Left renal pelvis (tissue), 4 donors: Measurements from ENCODE around the gene MAPT. TPM values are rescaled to one million over a fixed set of nuclear protein-coding genes. Genes with fewer than 3 reads are reported as not detected.
"Not testable (repeated sequence)": the region's sequence is repeated elsewhere in the genome, so short reads cannot be mapped to it uniquely, and the experiment has no call there.

ENCODE experiments used
- DNase-seq, 4 donors: peaks; one replicate each; pipeline ENCODE4 v3.0.0-alpha.2; 2013; ENCODE audit warnings: low read depth in 4 of 4, low spot score in 3 of 4
- polyA plus RNA-seq, 4 donors: library from polyadenylated mRNA; unstranded; fragments of 120-200 nt; gene quantifications; one replicate each; pipeline ENCODE4 v1.2.1, GENCODE V29; 2013; ENCODE audit not compliant: insufficient read length in 4 of 4

The MAPT gene
- polyA plus RNA-seq, 4 donors = 7.2 to 11.2 (median 8.2) TPM

DNA sequence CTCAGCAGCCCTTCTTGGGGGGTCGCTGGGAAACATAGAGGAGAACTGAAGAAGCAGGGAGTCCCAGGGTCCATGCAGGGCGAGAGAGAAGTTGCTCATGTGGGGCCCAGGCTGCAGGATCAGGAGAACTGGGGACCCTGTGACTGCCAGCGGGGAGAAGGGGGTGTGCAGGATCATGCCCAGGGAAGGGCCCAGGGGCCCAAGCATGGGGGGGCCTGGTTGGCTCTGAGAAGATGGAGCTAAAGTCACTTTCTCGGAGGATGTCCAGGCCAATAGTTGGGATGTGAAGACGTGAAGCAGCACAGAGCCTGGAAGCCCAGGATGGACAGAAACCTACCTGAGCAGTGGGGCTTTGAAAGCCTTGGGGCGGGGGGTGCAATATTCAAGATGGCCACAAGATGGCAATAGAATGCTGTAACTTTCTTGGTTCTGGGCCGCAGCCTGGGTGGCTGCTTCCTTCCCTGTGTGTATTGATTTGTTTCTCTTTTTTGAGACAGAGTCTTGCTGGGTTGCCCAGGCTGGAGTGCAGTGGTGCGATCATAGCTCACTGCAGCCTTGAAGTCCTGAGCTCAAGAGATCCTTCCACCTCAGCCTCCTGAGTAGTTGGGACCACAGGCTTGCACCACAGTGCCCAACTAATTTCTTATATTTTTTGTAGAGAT, 108.1 kb downstream of the MAPT start:
- peak; percentile 16 to 52 (median 38) for DNase-seq

DNA sequence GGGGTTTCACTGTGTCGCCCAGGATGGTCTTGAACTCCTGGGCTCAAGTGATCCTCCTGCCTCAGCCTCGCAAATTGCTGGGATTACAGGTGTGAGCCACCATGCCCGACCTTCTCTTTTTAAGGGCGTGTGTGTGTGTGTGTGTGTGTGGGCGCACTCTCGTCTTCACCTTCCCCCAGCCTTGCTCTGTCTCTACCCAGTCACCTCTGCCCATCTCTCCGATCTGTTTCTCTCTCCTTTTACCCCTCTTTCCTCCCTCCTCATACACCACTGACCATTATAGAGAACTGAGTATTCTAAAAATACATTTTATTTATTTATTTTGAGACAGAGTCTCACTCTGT, 108.6 kb downstream of the MAPT start:
- no peak for DNase-seq

DNA sequence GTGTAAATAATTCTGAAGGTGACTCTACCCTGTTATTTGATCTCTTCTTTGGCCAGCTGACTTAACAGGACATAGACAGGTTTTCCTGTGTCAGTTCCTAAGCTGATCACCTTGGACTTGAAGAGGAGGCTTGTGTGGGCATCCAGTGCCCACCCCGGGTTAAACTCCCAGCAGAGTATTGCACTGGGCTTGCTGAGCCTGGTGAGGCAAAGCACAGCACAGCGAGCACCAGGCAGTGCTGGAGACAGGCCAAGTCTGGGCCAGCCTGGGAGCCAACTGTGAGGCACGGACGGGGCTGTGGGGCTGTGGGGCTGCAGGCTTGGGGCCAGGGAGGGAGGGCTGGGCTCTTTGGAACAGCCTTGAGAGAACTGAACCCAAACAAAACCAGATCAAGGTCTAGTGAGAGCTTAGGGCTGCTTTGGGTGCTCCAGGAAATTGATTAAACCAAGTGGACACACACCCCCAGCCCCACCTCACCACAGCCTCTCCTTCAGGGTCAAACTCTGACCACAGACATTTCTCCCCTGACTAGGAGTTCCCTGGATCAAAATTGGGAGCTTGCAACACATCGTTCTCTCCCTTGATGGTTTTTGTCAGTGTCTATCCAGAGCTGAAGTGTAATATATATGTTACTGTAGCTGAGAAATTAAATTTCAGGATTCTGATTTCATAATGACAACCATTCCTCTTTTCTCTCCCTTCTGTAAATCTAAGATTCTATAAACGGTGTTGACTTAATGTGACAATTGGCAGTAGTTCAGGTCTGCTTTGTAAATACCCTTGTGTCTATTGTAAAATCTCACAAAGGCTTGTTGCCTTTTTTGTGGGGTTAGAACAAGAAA, 109.8 kb downstream of the MAPT start:
- DNase-seq = no peak

DNA sequence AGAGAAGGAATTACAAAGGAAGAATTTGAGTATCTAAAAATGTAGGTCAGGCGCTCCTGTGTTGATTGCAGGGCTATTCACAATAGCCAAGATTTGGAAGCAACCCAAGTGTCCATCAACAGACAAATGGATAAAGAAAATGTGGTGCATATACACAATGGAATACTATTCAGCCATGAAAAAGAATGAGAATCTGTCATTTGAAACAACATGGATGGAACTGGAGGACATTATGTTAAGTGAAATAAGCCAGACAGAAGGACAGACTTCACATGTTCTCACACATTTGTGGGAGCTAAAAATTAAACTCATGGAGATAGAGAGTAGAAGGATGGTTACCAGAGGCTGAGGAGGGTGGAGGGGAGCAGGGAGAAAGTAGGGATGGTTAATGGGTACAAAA, 111.7 kb downstream of the MAPT start:
- not testable (repeated sequence) for DNase-seq

DNA sequence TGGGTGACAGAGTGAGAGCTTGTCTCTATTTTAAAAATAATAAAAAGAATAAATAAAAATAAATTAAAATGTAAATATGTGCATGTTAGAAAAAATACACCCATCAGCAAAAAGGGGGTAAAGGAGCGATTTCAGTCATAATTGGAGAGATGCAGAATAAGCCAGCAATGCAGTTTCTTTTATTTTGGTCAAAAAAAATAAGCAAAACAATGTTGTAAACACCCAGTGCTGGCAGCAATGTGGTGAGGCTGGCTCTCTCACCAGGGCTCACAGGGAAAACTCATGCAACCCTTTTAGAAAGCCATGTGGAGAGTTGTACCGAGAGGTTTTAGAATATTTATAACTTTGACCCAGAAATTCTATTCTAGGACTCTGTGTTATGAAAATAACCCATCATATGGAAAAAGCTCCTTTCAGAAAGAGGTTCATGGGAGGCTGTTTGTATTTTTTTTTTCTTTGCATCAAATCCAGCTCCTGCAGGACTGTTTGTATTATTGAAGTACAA, 113.2 kb downstream of the MAPT start:
- no peak for DNase-seq

DNA sequence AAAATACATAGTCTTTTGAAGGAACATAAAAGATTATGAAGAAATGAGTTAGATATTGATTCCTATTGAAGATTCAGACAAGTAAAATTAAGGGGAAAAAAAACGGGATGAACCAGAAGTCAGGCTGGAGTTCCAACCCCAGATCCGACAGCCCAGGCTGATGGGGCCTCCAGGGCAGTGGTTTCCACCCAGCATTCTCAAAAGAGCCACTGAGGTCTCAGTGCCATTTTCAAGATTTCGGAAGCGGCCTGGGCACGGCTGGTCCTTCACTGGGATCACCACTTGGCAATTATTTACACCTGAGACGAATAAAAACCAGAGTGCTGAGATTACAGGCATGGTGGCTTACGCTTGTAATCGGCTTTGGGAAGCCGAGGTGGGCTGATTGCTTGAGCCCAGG, 114.2 kb downstream of the MAPT start:
- no peak for DNase-seq

DNA sequence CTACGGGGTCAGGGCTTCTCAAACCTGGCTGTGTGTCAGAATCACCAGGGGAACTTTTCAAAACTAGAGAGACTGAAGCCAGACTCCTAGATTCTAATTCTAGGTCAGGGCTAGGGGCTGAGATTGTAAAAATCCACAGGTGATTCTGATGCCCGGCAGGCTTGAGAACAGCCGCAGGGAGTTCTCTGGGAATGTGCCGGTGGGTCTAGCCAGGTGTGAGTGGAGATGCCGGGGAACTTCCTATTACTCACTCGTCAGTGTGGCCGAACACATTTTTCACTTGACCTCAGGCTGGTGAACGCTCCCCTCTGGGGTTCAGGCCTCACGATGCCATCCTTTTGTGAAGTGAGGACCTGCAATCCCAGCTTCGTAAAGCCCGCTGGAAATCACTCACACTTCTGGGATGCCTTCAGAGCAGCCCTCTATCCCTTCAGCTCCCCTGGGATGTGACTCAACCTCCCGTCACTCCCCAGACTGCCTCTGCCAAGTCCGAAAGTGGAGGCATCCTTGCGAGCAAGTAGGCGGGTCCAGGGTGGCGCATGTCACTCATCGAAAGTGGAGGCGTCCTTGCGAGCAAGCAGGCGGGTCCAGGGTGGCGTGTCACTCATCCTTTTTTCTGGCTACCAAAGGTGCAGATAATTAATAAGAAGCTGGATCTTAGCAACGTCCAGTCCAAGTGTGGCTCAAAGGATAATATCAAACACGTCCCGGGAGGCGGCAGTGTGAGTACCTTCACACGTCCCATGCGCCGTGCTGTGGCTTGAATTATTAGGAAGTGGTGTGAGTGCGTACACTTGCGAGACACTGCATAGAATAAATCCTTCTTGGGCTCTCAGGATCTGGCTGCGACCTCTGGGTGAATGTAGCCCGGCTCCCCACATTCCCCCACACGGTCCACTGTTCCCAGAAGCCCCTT, 115.6 kb downstream of the MAPT start:
- no peak for DNase-seq

GRCh38 chr17:46010597-46011186, 116.3 kb downstream of the MAPT start:
- no peak for DNase-seq

DNA sequence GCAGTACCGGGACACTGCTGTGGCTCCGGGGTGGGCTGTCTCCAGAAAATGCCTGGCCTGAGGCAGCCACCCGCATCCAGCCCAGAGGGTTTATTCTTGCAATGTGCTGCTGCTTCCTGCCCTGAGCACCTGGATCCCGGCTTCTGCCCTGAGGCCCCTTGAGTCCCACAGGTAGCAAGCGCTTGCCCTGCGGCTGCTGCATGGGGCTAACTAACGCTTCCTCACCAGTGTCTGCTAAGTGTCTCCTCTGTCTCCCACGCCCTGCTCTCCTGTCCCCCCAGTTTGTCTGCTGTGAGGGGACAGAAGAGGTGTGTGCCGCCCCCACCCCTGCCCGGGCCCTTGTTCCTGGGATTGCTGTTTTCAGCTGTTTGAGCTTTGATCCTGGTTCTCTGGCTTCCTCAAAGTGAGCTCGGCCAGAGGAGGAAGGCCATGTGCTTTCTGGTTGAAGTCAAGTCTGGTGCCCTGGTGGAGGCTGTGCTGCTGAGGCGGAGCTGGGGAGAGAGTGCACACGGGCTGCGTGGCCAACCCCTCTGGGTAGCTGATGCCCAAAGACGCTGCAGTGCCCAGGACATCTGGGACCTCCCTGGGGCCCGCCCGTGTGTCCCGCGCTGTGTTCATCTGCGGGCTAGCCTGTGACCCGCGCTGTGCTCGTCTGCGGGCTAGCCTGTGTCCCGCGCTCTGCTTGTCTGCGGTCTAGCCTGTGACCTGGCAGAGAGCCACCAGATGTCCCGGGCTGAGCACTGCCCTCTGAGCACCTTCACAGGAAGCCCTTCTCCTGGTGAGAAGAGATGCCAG, 117.6 kb downstream of the MAPT start:
- no peak for DNase-seq

GRCh38 chr17:46012506-46013079, 118.2 kb downstream of the MAPT start:
- DNase-seq = no peak

GRCh38 chr17:46013127-46013501, 118.8 kb downstream of the MAPT start:
- DNase-seq = no peak

- DNase-seq = no peak
Measured at GRCh38 chr17:46013502-46014165, 119.3 kb downstream of the MAPT start.

DNA sequence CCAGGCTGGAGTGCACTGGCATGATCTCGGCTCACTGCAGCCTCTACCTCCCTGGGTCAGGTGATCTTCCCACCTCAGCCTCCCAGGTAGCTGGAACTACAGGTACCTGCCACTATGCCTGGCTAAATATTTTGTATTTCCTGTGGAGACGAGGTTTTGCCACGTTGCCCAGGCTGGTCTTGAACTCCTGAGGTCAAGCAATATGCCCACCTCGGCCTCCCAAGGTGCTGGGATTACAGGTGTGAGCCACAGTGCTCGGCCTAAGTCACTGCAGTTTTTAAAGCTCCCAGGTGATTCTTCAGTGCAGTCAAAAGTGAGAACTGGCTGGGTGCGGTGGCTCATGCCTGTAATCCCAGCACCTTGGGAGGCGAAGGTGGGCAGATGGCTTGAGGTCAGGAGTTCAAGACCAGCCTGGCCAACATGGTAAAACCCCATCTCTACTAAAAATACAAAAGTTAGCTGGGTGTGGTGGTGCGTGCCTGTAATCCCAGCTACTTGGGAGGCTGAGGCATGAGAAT, 125.1 kb downstream of the MAPT start:
- not testable (repeated sequence) for DNase-seq

DNA sequence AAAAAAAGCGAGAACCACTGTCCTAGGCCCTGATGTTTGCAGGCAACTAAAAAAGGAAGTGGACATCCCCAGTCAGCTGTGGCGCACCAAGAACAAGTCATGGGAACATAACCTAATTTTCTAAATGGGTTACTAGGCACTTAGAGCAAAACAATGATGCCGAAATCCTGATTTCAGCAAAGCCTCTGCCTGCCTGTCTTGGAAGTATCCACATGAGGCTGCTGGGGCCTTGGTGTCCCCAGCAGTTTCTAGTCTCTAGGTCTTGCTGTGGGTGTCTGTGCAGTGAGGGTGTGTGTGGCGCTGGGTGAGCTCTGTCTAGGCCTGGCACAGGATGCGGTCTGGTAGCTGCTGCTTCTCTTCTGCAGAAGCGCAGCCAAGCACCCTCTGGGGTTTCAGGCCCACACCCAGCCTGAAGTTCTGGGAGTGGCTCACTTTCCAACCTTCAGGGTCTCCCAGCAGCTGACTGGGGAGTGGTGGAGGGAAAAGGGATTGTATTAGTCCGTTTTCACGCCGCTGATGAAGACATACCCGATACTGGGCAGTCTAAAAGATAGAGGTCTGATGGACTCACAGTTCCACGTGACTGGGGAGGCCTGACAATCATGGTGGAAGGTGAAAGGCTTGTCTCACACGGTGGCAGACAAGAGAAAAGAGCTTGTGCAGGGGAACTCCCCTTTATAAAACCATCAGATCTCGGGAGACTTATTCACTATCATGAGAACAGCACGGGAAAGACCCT, 125.8 kb downstream of the MAPT start:
- no peak for DNase-seq

GRCh38 chr17:46020998-46021397, 126.6 kb downstream of the MAPT start:
- DNase-seq = no peak

- DNase-seq = not testable (repeated sequence)
Measured at GRCh38 chr17:46023366-46023765, 129.0 kb downstream of the MAPT start.

GRCh38 chr17:46023783-46024388, 129.5 kb downstream of the MAPT start:
- DNase-seq = no peak

GRCh38 chr17:46024590-46024989, 130.2 kb downstream of the MAPT start:
- no peak for DNase-seq
